Measurements from ENCODE around the gene ECEL1. TPM values are rescaled to one million over a fixed set of nuclear protein-coding genes. Genes with fewer than 3 reads are reported as not detected.
A peak's percentile ranks its signal among the peaks of the same experiment; 100 is the strongest.

ECEL1 gene
- total and polyA plus RNA-seq, 2 donors (not counting 1 experiment from before 2014, with no cell fraction given): 0.47 TPM; not detected in 1

GRCh38 chr2:232518844-232519243 is 31.2 kb upstream of the ECEL1 start:
- no peak for DNase-seq
- Histone ChIP-seq H4K20me1 (ENCODE audit: control insufficient read depth, insufficient read depth, low read length, poor library complexity, severe bottlenecking) (no peaks in the 10 kb centered on the region), H3K4me2 (replicated peaks; ENCODE audit: low read depth, low read length, poor library complexity, severe bottlenecking) (no peak overlapping the region), H3K4me1 (ENCODE audit: control insufficient read depth in 2 of 2, insufficient read depth in 2 of 2, low read length in 2 of 2) (peaks cover 22 to 24% of the 10 kb centered on the region in 2 donors), H3K9ac (ENCODE audit: low read length) (no peak overlapping the region), H3K9me3 (ENCODE audit: control extremely low read depth in 1 of 3, control insufficient read depth in 2 of 3, insufficient read depth in 1 of 3, low read length in 2 of 3) (peaks cover 0 to 12% (median 0%) of the 10 kb centered on the region in 3 donors), H3K4me3 (ENCODE audit: control extremely low read depth in 1 of 5, extremely low read depth in 1 of 5, insufficient read depth in 1 of 5, low read depth in 2 of 5, low read length in 4 of 5) (no peak overlapping the region), H3K79me2 (ENCODE audit: control insufficient read depth, insufficient read depth, low read length) (no peaks in the 10 kb centered on the region), H3K27me3 (replicated peaks in 1 of 4; ENCODE audit: control extremely low read depth in 1 of 4, control insufficient read depth in 3 of 4, insufficient read depth in 4 of 4, low read length in 3 of 4) (peaks cover 0 to 32% (median 14%) of the 10 kb centered on the region in 4 experiments), H3K27ac (ENCODE audit: low read length in 2 of 2) (no peak overlapping the region), H3K36me3 (replicated peaks in 1 of 2; ENCODE audit: control extremely low read depth in 1 of 2, control insufficient read depth in 1 of 2, extremely low read depth in 1 of 2, insufficient read depth in 2 of 2, low read length in 1 of 2) (no peaks in the 10 kb centered on the region), H2AFZ (ENCODE audit: insufficient read depth, low read depth, low read length, poor library complexity, severe bottlenecking) (no peak overlapping the region)
- no peak for ATAC-seq (ENCODE audit: low read depth)
- Mint-ChIP-seq H3K9me3 (ENCODE audit: insufficient read depth) (no peaks in the 10 kb centered on the region), H3K27me3 (peaks cover 17% of the 10 kb centered on the region), H3K4me1 (peaks cover 12% of the 10 kb centered on the region), H3K4me3 (no peak overlapping the region), H3K27ac (no peak overlapping the region)
- TF ChIP-seq CTCF (IDR thresholded peaks at IDR 0.05) (no peak), EZH2 (IDR thresholded peaks at IDR 0.05; ENCODE audit: borderline replicate concordance, insufficient read depth, low read depth, low read length, poor library complexity, severe bottlenecking) (no peak)
- POLR2A ChIA-PET: no interaction called here
- CTCF ChIA-PET: interaction anchor here (1.1 kb wide), 1 partner anchor 15 kb away, joined by 3 read pairs; no protein-coding TSS in a partner anchor
- intact Hi-C loops (cut with micrococcal nuclease): no loop called here
- 70% methylated on average over 5 of the region's 6 CpGs for WGBS (ENCODE audit: insufficient coverage)

- DNase-seq (no peak), ATAC-seq (ENCODE audit: low read depth) (no peak)
- no peak overlapping the region for H3K9ac ChIP-seq (ENCODE audit: low read length)
- H3K36me3 ChIP-seq (replicated peaks in 1 of 2; ENCODE audit: control extremely low read depth in 1 of 2, control insufficient read depth in 1 of 2, extremely low read depth in 1 of 2, insufficient read depth in 2 of 2, low read length in 1 of 2): no peaks in the 10 kb centered on the region
- H3K4me1 ChIP-seq (ENCODE audit: control insufficient read depth in 2 of 2, insufficient read depth in 2 of 2, low read length in 2 of 2): peaks cover 2% of the 10 kb centered on the region in 2 donors
- 100% methylated on average over 1 of the region's 3 CpGs for WGBS (ENCODE audit: insufficient coverage)
- H3K4me3 ChIP-seq (ENCODE audit: control extremely low read depth in 1 of 5, extremely low read depth in 1 of 5, insufficient read depth in 1 of 5, low read depth in 2 of 5, low read length in 4 of 5): no peak overlapping the region
- peaks cover 2% of the 10 kb centered on the region for H3K4me1 Mint-ChIP-seq
- intact Hi-C loops (cut with micrococcal nuclease): no loop called here
- peak overlapping the region; percentile 24 for H3K27ac Mint-ChIP-seq
- peaks cover 0 to 12% (median 4%) of the 10 kb centered on the region in 4 experiments for H3K27me3 ChIP-seq (replicated peaks in 1 of 4; ENCODE audit: control extremely low read depth in 1 of 4, control insufficient read depth in 3 of 4, insufficient read depth in 4 of 4, low read length in 3 of 4)
- no peak overlapping the region for H3K27ac ChIP-seq (ENCODE audit: low read length in 2 of 2)
- H3K4me2 ChIP-seq (replicated peaks; ENCODE audit: low read depth, low read length, poor library complexity, severe bottlenecking): no peak overlapping the region
- TF ChIP-seq CTCF (IDR thresholded peaks at IDR 0.05): no peak
- TF ChIP-seq EZH2 (IDR thresholded peaks at IDR 0.05; ENCODE audit: borderline replicate concordance, insufficient read depth, low read depth, low read length, poor library complexity, severe bottlenecking): no peak
- POLR2A ChIA-PET: no interaction called here
- no peaks in the 10 kb centered on the region for H4K20me1 ChIP-seq (ENCODE audit: control insufficient read depth, insufficient read depth, low read length, poor library complexity, severe bottlenecking)
- CTCF ChIA-PET: no interaction called here
- H3K27me3 Mint-ChIP-seq: peaks cover 21% of the 10 kb centered on the region
- H3K9me3 ChIP-seq (ENCODE audit: control extremely low read depth in 1 of 3, control insufficient read depth in 2 of 3, insufficient read depth in 1 of 3, low read length in 2 of 3): peaks cover 0 to 3% (median 0%) of the 10 kb centered on the region in 3 donors
- no peaks in the 10 kb centered on the region for H3K79me2 ChIP-seq (ENCODE audit: control insufficient read depth, insufficient read depth, low read length)
- H2AFZ ChIP-seq (ENCODE audit: insufficient read depth, low read depth, low read length, poor library complexity, severe bottlenecking): no peak overlapping the region
- H3K9me3 Mint-ChIP-seq (ENCODE audit: insufficient read depth): no peaks in the 10 kb centered on the region
- no peak overlapping the region for H3K4me3 Mint-ChIP-seq
These were observed 28.9 kb upstream of the ECEL1 start for GRCh38 chr2:232516551-232516950.

Measured in B cell (primary cell).